Aorta (tissue), 5 donors: Measurements from ENCODE around the gene IGF2R. TPM values are rescaled to one million over a fixed set of nuclear protein-coding genes. Genes with fewer than 3 reads are reported as not detected.

ENCODE experiments used
- ATAC-seq: fragments of 200-7000 bp; cut with Tn5 transposase; one replicate; pipeline ENCODE4 v1.9.1; 2022; ENCODE audit warnings: moderate library complexity; ENCODE audit not compliant: low FRiP score
- DNase-seq, 2 donors: peaks; one replicate each; pipeline ENCODE4 v3.0.0-alpha.2; 2020
- H3K27ac ChIP-seq, 2 donors: one replicate each; pipeline ENCODE4 v1.5.1; 2013; ENCODE audit warnings: low read length in 2 of 2, mild to moderate bottlenecking in 2 of 2, moderate library complexity in 2 of 2, control low read depth in 1 of 2, inconsistent platforms in 1 of 2, low read depth in 1 of 2
- H3K27me3 ChIP-seq, 2 donors: one replicate each; pipeline ENCODE4 v1.6.1; 2013; ENCODE audit warnings: control low read depth in 1 of 2, low read length in 1 of 2, mild to moderate bottlenecking in 1 of 2, moderate library complexity in 1 of 2; ENCODE audit not compliant: insufficient read depth in 2 of 2, control insufficient read depth in 1 of 2
- H3K36me3 ChIP-seq, 2 donors: one replicate each; pipeline ENCODE4 v1.6.1; 2013; ENCODE audit warnings: control low read depth in 1 of 2, low read length in 1 of 2, mild to moderate bottlenecking in 1 of 2; ENCODE audit not compliant: insufficient read depth in 2 of 2, control insufficient read depth in 1 of 2
- H3K4me1 ChIP-seq, 2 donors: one replicate each; pipeline ENCODE4 v1.6.1; 2013; ENCODE audit warnings: low read length in 2 of 2, control low read depth in 1 of 2, mild to moderate bottlenecking in 1 of 2, moderate library complexity in 1 of 2; ENCODE audit not compliant: insufficient read depth in 2 of 2, control insufficient read depth in 1 of 2
- H3K4me3 ChIP-seq, 2 donors: one replicate each; pipeline ENCODE4 v1.5.1; 2013; ENCODE audit warnings: low read length in 2 of 2, control low read depth in 1 of 2, mild to moderate bottlenecking in 1 of 2
- H3K9me3 ChIP-seq: one replicate; pipeline ENCODE4 v1.6.1; 2013; ENCODE audit warnings: mild to moderate bottlenecking, low read length; ENCODE audit not compliant: control insufficient read depth
- WGBS, 2 donors: extraction: QIAGEN DNeasy Blood & Tissue Kit; methylation state at CpG; one replicate each; pipeline ENCODE4 v1.1.7; 2013; 5-methylcytosine and 5-hydroxymethylcytosine counted together
- intact Hi-C, 2 donors: fragments of 100-400 bp; cut with DNase I; formaldehyde crosslinking; loops; one replicate each; pipeline versions ENCODE4 v1.14.2 to v1.15.0; 2022
- polyA plus RNA-seq, 2 donors: library from polyadenylated mRNA; stranded (reverse); fragments of 200-250 nt; gene quantifications; one replicate each; pipeline ENCODE4 v1.2.3, GENCODE V29; 2013
- total RNA-seq, 2 donors: library from RNA; stranded (reverse); fragmentation: NEBNext Ultra II Directional; extraction: Animal tissue kit (Norgen Biotek cat#: 25700); gene quantifications; one replicate each; pipeline ENCODE4 v1.2.1, GENCODE V29; 2021
- donor health status: healthy with polysubstance abuse.
- donor health status: Bipolar disorder and iron deficiency.
- donor health status: DM: no; HTN: no; CAD: no.
- donor health status: DM: no; HTN: no; CAD: no.
- donor health status: DM: yes; HTN: yes; CAD: no.

IGF2R gene
- total and polyA plus RNA-seq, 4 donors, result 5.8 to 82.0 (median 54.6) TPM

DNA sequence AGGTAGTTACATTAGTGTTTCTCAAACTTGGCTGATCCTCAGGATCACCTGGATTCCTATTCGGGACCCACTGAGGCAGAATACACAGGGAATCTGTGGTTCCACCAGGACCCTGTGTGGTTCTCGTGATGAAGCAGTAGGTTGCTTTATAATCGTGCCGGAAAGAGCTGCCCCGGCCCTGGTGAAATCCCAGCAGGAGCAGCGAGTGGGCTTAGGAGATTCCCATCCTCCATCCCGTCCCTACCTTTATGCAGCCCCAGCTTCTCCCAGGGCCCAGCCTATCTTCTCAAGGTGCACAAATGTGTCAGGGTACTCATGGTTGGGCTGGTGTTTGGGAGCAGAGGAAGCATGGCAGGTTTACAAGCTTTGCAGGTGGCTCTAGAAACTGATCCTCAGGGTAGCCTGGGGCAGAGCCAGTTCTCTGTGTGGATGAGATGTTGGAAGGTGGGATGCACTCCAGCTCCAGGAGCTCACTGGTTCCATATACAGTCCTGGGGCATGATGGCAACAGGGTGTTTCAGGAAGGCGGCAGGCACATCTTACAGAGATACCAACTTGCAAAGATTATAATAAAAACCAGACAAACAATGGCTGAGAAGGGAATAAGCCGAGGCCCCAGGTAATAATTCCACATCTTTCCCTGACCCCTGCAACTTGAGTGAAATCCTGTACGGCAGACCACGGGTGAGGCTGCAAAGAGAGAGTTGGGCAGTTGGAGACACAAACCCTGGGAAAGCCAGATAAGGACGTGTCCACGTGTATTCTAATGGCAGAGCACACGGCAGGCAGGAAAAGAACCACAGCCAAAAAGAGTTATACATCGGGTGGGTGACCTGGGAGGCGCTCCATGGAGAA is 158.6 kb downstream of the IGF2R start:
- no peak for ATAC-seq

GRCh38 chr6:160128125-160128683 is 159.3 kb downstream of the IGF2R start:
- Histone ChIP-seq H3K9me3 (no peaks in the 10 kb centered on the region), H3K36me3 (no peaks in the 10 kb centered on the region), H3K27ac (no peak overlapping the region), H3K4me3 (no peak overlapping the region), H3K27me3 (no peaks in the 10 kb centered on the region), H3K4me1 (no peaks in the 10 kb centered on the region)
- DNase-seq (peak in 1 of 2 donors; percentile 59), ATAC-seq (no peak)
- 96 to 98% methylated on average over 3 of the region's 3 CpGs for WGBS, 2 donors
- intact Hi-C loops, result no loop called here

More for the DNA sequence above, 158.6 kb downstream of the IGF2R start:
- Histone ChIP-seq H3K27ac (no peak overlapping the region), H3K9me3 (no peaks in the 10 kb centered on the region), H3K36me3 (no peaks in the 10 kb centered on the region), H3K4me3 (no peak overlapping the region), H3K4me1 (no peaks in the 10 kb centered on the region), H3K27me3 (no peaks in the 10 kb centered on the region)
- peak in 1 of 2 donors; percentile 36 for DNase-seq
- 94 to 97% methylated on average over 16 of the region's 16 CpGs for WGBS, 2 donors
- intact Hi-C loops, result no loop called here

- intact Hi-C loops, result no loop called here
- 91 to 92% methylated on average over 6 of the region's 6 CpGs for WGBS, 2 donors
Measured at GRCh38 chr6:160128879-160129516, 160.1 kb downstream of the IGF2R start.

DNA sequence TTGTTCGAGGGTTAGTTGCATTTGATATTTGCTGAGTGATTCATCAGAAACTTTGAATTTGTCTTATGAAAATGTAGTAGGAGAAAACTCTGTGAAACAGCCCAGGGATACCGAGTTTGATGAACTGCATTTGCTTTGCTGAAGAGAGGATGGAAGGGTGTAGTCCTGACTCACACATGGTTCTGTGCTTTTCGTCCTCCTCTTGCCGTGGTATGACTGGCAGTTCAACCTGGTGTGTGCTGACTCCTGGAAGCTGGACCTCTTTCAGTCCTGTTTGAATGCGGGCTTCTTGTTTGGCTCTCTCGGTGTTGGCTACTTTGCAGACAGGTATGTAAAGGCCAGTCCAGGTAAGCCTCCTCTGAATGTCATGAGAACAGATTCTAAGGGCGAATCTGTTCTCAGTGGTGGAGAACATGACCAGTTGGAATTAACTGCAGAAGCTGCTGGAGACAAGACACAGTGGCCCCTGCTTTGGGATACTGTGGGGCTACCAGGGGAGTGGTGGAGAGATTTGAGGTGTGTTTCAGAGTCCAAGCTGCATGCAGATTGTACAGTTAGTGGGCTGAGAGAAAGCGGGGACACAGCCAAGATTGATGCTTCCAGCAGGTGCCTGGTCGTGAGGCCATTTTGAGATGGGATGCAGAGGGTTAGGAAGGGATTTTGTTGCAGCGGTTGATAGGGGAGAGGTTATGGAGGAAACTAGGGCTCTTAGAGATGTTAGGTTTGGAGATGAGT is 161.2 kb downstream of the IGF2R start:
- DNase-seq, result peak in 1 of 2 donors; percentile 16

More at GRCh38 chr6:160128879-160129516, 160.1 kb downstream of the IGF2R start:
- ATAC-seq, result peak; percentile 36
- H3K36me3 ChIP-seq, result no peaks in the 10 kb centered on the region
- H3K4me1 ChIP-seq, result no peaks in the 10 kb centered on the region
- no peaks in the 10 kb centered on the region for H3K9me3 ChIP-seq
- DNase-seq, result no peak
- no peaks in the 10 kb centered on the region for H3K27me3 ChIP-seq
- no peak overlapping the region for H3K27ac ChIP-seq
- no peak overlapping the region for H3K4me3 ChIP-seq

DNA sequence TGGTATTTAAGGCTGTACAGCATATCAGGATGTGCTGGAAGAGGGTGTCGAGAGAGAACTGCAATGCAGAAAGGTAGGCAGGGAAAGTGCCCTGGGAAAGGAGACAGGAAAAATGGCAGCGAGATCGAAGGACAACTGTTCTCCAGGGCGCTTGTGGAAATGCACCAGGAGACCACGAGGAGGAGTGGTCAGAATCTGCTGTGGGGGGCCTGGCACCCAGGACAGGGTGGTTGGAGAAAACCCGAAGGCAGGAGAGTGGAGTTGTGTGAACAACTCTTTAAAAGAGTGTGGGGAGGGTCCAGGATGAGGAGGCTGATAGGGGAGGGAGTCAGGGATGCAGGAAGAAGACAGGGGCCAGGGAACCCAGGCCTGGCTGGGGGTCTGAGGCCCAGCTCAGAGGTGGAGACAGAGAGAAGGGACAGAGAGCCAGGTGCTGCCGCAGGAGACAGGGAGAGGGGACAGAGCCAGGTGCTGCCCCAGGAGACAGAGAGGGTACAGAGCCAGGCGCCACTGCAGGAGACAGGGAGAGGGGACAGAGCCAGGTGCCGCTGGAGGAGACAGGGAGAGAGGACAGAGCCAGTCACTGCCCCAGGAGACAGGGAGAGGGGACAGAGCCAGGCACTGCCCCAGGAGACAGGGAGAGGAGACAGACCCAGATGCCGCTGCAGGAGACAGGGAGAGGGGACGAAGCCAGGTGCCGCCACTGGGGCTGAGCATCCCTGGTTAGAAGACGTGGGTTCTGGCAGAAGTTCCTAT is 162.0 kb downstream of the IGF2R start:
- 94% methylated on average over 12 to 13 of the region's 13 CpGs for WGBS, 2 donors
- Histone ChIP-seq H3K36me3 (no peaks in the 10 kb centered on the region), H3K27me3 (no peaks in the 10 kb centered on the region), H3K4me1 (no peaks in the 10 kb centered on the region), H3K9me3 (no peaks in the 10 kb centered on the region), H3K4me3 (no peak overlapping the region), H3K27ac (no peak overlapping the region)
- intact Hi-C loops, result loop anchor here in 1 of 2 donors (5.0 kb wide), 1 partner anchor 44 kb away; no protein-coding TSS in a partner anchor
- ATAC-seq (no peak), DNase-seq (peak in 1 of 2 donors; percentile 64)

More for the DNA sequence above, 161.2 kb downstream of the IGF2R start:
- Histone ChIP-seq H3K27ac (no peak overlapping the region), H3K4me1 (no peaks in the 10 kb centered on the region), H3K27me3 (no peaks in the 10 kb centered on the region), H3K36me3 (no peaks in the 10 kb centered on the region), H3K9me3 (no peaks in the 10 kb centered on the region), H3K4me3 (no peak overlapping the region)
- intact Hi-C loops, result loop anchor here in 1 of 2 donors (5.0 kb wide), 1 partner anchor 43 kb away; no protein-coding TSS in a partner anchor
- ATAC-seq, result no peak
- WGBS, 2 donors, result 90 to 96% methylated on average over 10 of the region's 10 CpGs

DNA sequence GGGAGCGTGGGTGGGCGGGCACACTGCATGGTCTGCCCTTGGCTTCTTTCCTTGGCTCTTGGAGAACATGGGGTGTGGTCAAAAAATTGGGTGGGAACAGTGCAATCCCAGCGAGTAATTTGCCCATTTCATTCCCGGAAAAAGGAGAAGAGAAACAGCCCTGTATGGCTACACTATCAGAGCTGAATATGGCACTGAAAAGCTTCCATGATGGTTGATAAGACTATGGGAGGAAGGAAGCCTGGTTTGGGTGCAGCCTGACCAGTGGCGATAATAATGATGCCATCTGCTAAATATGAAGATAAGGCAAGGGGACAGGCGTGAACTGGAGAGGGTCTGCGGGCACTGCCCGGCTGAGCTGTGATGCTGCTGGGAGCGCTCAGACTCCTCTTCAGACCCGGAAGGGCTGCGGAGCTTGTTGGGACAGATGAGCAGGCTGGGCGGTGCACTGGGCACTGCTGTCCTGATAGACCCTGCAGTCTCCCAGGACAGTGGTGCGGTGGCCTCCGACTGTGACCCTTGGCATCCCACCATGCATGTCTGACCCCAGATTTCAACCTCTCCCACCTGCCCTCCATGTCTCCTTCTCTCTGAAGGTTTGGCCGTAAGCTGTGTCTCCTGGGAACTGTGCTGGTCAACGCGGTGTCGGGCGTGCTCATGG is 162.9 kb downstream of the IGF2R start:
- WGBS, 2 donors, result 86 to 95% methylated on average over 19 of the region's 19 CpGs
- no peak overlapping the region for H3K4me3 ChIP-seq
- intact Hi-C loops, result loop anchor here in 1 of 2 donors (5.0 kb wide), 1 partner anchor 44 kb away; no protein-coding TSS in a partner anchor

GRCh38 chr6:160132297-160132637 is 163.4 kb downstream of the IGF2R start:
- Histone ChIP-seq H3K27me3 (no peaks in the 10 kb centered on the region), H3K27ac (peak overlapping the region in 1 of 2 donors; percentile 9), H3K36me3 (no peaks in the 10 kb centered on the region), H3K4me1 (no peaks in the 10 kb centered on the region), H3K4me3 (no peak overlapping the region), H3K9me3 (no peaks in the 10 kb centered on the region)
- WGBS, 2 donors, result 80 to 81% methylated on average over 4 of the region's 4 CpGs
- intact Hi-C loops, result loop anchor here in 1 of 2 donors (5.0 kb wide), 1 partner anchor 45 kb away; no protein-coding TSS in a partner anchor
- ATAC-seq (no peak), DNase-seq (no peak)

More for the DNA sequence above, 162.9 kb downstream of the IGF2R start:
- Histone ChIP-seq H3K36me3 (no peaks in the 10 kb centered on the region), H3K4me1 (no peaks in the 10 kb centered on the region), H3K27me3 (no peaks in the 10 kb centered on the region), H3K9me3 (no peaks in the 10 kb centered on the region), H3K27ac (peak overlapping the region in 1 of 2 donors; percentile 9)
- DNase-seq, result no peak
- ATAC-seq, result no peak
